Stimulated activated CD4-positive, alpha-beta T cell treated with anti-CD3 and anti-CD28 coated beads, Interleukin-1b, Interleukin-23, amount 100 ng/mL, for 4 hours (primary cell): Measurements from ENCODE around the gene KDELR1.

Experiments used
- DNase-seq, 2 donors: peaks; one replicate each; pipeline ENCODE4 v3.0.0-alpha.2; 2020; ENCODE audit warnings: low read depth in 2 of 2

Gene KDELR1

DNA sequence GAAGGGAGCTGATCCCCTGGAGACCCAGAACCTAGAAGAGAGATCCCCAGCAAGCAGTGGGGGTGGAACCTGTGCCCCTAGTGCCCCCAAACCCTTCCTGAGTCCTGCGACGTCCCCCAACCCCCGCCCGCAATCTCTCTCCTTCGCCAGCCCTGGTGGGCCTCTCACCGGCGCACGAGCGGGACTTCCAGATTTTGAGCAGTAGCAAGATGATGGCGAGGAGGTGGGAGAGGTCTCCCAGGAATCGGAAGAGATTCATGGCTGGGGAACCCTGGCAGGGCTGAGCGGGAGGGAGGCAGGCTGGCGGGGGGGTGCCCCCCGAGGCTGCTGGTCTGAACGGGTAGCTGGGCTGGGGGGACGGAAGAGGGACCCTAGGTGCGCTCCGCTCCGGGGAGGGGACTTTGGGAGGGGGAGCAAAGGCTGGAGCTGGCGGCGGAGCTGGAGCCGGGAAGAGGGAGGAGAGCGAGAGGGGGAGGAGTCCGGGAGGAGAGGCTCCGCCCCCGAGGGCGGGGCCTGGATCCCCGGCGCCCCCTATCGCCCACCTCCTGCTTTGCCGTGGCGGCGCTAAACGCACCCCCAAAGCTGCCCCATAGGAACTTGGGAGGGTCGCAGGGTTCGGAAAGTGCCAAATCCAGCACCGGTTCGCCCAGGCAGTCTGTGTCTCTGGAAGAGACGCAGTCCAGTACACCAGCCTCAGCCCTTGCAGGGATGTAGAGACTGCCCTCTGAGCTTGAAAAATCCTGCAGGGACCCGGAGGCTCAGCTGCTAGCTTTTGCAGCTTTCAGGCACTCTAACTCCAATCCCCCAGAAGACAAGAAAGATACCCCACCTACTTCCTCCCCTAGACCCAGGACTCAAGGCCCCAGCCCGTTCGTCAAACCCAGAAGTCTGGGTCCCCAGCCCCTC lies at the start of gene KDELR1:
Gene KDELR1, minus strand, starts transcription at position 452 of the 906 bp plus-strand sequence. Its CDS starts 193 bp downstream, at position 259.
- DNase-seq: peak; percentile 72 to 73

GRCh38 chr19:48436586-48436985 lies 45.2 kb upstream of the KDELR1 start:
- DNase-seq: no peak

DNA sequence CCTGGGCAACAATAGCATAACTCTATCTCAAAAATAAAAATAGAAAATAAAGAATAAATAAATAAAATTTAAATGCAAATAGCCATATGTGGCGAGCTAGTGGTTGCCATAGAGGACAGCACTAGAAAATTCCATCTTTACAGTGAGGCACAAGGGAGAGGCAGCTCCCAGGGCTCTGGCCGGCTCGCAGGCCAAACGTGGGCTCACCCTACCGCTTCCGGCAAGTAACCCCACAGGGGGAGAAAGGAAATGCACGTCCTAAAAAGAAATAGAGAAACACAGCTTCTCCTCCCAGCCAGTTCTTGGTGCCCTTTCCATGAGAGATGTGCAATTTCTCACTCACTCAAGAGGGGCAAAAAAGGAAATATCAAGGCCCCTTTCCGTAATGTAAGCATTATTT lies 42.0 kb upstream of the KDELR1 start:
- no peak for DNase-seq

- DNase-seq: no peak
Measured at GRCh38 chr19:48428670-48429069, 37.3 kb upstream of the KDELR1 start.

- DNase-seq: no peak
Measured at GRCh38 chr19:48424694-48425219, 33.4 kb upstream of the KDELR1 start.

DNA sequence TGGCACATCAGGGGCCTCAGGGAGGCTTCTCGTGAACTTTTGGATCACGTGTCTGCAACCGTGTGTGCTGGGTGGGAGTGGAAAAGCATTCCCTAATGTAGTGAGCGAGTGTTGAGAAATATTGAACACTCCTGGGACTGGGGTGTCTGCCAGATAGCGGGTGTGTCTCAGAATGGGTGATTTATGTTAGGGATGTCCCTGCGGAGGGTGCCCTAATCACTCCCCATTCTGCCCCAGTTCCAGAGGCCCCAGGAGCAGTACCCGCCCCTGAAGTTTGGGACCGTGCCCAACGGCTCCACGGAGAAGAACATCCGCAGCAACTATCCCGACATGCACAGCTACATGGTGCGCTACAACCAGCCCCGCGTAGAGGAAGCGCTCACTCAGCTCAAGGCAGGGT lies 30.2 kb upstream of the KDELR1 start:
- no peak for DNase-seq

- DNase-seq: peak; percentile 45 to 49
Measured at GRCh38 chr19:48419158-48419920, 28.0 kb upstream of the KDELR1 start.

- DNase-seq: no peak
Measured at GRCh38 chr19:48418317-48419064, 27.1 kb upstream of the KDELR1 start.

DNA sequence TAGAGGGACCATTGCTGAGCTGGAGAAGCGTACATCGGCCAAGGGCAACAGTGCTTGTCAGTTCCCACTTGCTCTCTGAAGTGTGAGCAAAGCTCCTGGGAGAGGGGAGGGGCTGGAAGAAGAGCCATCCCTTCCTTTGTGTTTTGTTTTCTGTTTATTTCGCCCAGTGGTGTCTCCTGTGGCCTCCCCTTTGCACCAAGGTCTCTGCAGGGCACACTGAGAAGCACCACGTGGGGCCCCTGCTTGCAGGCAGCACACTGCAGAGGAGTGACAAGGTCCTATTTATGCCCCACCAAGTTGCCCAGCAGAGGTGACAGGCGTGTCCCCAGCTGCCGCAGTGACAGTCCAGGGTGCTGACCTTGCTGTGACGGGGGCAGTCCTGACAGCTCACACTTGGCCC lies 26.1 kb upstream of the KDELR1 start:
- no peak for DNase-seq

- DNase-seq: no peak
Measured at GRCh38 chr19:48415806-48416221, 24.5 kb upstream of the KDELR1 start.

DNA sequence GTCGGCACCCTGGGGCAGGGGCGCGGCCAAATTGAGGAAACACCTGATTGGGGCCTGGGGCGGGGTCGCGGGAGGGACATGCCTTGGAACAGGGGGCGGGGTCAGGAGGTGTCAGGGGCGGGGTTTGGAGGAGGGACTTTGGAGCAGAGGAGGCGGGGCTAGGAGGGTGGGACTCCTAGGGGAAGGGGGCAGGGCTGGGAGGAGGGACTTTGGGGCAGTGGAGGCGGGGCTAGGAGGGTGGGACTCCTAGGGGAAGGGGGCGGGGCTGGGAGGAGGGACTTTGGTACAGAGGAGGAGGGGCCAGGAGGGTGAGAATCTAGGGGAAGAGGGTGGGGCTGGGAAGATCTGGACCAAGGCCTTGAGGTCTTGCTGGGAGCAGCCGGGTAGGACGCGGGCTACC lies 24.0 kb upstream of the KDELR1 start:
- DNase-seq: peak; percentile 54 to 56

DNA sequence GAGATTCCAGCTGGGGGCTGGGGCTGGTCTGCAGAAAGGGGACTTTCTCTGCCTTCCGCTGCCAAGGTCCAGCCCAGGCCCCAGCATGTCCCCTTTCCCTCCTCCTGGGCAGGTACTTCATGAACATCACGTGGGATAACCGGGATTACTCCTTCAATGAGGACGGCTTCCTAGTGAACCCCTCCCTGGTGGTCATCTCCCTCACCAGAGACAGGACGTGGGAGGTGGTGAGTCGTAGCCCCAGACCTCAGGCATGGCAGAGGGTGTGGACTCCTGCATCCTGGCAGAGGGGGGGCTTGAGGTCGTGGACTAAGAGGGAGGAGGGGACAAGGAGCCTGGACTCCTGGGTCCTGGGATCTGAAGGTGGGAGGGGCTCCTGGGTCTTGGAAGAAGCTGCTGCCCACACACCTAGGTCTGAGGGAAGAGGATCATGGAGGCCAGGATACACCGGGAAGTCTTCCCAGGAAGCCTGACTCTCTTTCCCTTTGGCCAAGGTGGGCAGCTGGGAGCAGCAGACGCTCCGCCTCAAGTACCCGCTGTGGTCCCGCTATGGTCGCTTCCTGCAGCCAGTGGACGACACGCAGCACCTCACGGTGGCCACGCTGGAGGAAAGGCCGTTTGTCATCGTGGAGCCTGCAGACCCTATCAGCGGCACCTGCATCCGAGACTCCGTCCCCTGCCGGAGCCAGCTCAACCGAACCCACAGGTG lies 22.7 kb upstream of the KDELR1 start:
- DNase-seq: no peak

DNA sequence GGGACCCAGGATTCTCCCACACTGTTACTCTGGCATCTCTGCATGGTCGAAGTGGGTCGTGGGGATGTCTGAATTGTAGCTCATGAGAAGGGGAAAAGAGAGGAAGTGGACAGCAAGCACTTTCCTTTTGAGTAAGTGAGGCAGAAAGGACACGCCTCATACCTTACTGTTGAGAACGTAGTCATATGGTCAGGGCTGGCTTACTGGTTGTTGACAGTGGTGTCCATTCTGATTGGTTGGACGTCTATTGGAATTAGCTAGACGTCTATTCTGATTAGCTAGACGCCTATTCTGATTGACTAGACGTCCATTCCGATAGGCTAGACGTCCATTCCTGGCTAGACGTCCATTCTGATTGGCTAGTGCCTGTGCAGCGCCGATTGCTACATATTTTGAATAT lies 14.5 kb upstream of the KDELR1 start:
- no peak for DNase-seq

- DNase-seq: no peak
Measured at GRCh38 chr19:48405010-48405659, 13.8 kb upstream of the KDELR1 start.

DNA sequence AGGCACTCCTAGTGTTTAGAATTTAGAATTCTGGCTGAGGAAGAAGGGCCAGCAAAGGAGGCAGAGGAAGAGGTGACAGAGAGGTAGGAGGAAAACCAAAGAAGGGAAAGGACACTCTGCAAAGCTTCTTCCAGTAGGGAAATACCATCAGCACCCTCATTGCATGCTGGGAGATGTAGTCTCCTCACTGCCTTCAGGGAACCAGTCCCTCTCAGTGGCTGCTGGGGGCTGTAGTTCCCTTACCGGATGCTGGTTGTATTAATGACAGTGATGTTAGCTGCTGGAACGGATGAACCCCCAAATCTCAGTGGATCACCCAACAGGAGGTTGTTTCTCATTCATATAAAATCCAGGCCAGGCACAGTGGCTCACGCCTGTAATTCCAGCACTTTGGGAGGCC lies 12.3 kb upstream of the KDELR1 start:
- no peak for DNase-seq

- DNase-seq: no peak
Measured at GRCh38 chr19:48401287-48401686, 9.9 kb upstream of the KDELR1 start.

GRCh38 chr19:48400018-48400742 lies 8.8 kb upstream of the KDELR1 start:
- DNase-seq: no peak

- DNase-seq: peak; percentile 66 to 79
Measured at GRCh38 chr19:48398375-48399235, 7.3 kb upstream of the KDELR1 start.

- DNase-seq: no peak
Measured at GRCh38 chr19:48398102-48398374, 6.7 kb upstream of the KDELR1 start.
